H1 (cell line): ENCODE measurements around the gene GPATCH4. TPM values are rescaled to one million over a fixed set of nuclear protein-coding genes. Genes with fewer than 3 reads are reported as not detected.

Experiments used
- CTCF ChIA-PET: fragments of 300-600 bp; sonication (Branson Sonifier 250); formaldehyde crosslinking; loops from one replicate; lab custom pipeline; 2021; ENCODE audit not compliant: partially characterized antibody; lab: Charles Lee
- POLR2A ChIA-PET: fragments of 300-600 bp; sonication (Branson Sonifier 250); formaldehyde crosslinking; loops from one replicate; lab custom pipeline; 2021; ENCODE audit warnings: inconsistent platforms; ENCODE audit not compliant: partially characterized antibody; lab: Charles Lee
- DNase-seq, 2 experiments: peaks; one replicate each; pipeline versions ENCODE4 v3.0.0 to v3.0.0-alpha.2; 2010 to 2022; ENCODE audit warnings: low spot score in 2 of 2, low read depth in 1 of 2, mixed read lengths in 1 of 2
- FAIRE-seq: peaks from 2 replicates; lab custom pipeline; 2011; peaks lifted over from hg19 to GRCh38; lab: Jason Lieb, UNC
- H2AFZ ChIP-seq: 2 replicates; pipeline ENCODE4 v1.8.1; 2012; ENCODE audit warnings: low read length, inconsistent platforms
- H2AK5ac ChIP-seq: 2 replicates; pipeline ENCODE4 v1.6.1; 2013; ENCODE audit warnings: low read depth, low read length
- H2BK120ac ChIP-seq: replicated peaks from 2 replicates; pipeline ENCODE3; 2013; ENCODE audit warnings: low read depth, low read length, inconsistent platforms
- H2BK12ac ChIP-seq: 2 replicates; pipeline ENCODE4 v1.6.1; 2013; ENCODE audit warnings: low read depth, low read length
- H2BK15ac ChIP-seq: 2 replicates; pipeline ENCODE4 v1.6.1; 2013; ENCODE audit warnings: low read length
- H2BK20ac ChIP-seq: 2 replicates; pipeline ENCODE4 v1.6.1; 2013; ENCODE audit warnings: low read length
- H2BK5ac ChIP-seq: 2 replicates; pipeline ENCODE4 v1.6.1; 2013; ENCODE audit warnings: low read depth, low read length
- H3K14ac ChIP-seq: 2 replicates; pipeline ENCODE4 v1.6.1; 2013; ENCODE audit warnings: inconsistent platforms; ENCODE audit not compliant: insufficient read length
- H3K18ac ChIP-seq: 2 replicates; pipeline ENCODE4 v1.6.1; 2013; ENCODE audit warnings: low read length; ENCODE audit errors: extremely low read depth
- H3K23ac ChIP-seq: 2 replicates; pipeline ENCODE4 v1.6.1; 2013; ENCODE audit warnings: inconsistent platforms; ENCODE audit not compliant: insufficient read length
- H3K23me2 ChIP-seq: 2 replicates; pipeline ENCODE4 v1.6.1; 2013; ENCODE audit warnings: low read depth, low read length
- H3K27ac ChIP-seq: 2 replicates; pipeline ENCODE4 v1.6.1; 2011; ENCODE audit warnings: low read depth, low read length, inconsistent platforms
- H3K27me3 ChIP-seq, 4 experiments: replicated peaks in 1 of 4; 1 replicate in 1 of 4; 2 replicates in 3 of 4; pipeline versions ENCODE4 v1.6.1 to v1.8.1; 2011 to 2013; ENCODE audit warnings: low read length in 3 of 4, mild to moderate bottlenecking in 3 of 4, inconsistent platforms in 2 of 4, mixed read lengths in 2 of 4, moderate library complexity in 1 of 4; ENCODE audit not compliant: control insufficient read depth in 3 of 4, insufficient read depth in 3 of 4; ENCODE audit errors: extremely low read depth in 1 of 4
- H3K36me3 ChIP-seq, 4 experiments: 2 replicates each; pipeline versions ENCODE4 v1.6.1 to v1.8.1; 2011 to 2013; ENCODE audit warnings: mild to moderate bottlenecking in 4 of 4, low read length in 3 of 4, moderate library complexity in 2 of 4, control low read depth in 1 of 4, inconsistent platforms in 1 of 4; ENCODE audit not compliant: insufficient read depth in 4 of 4, control insufficient read depth in 2 of 4
- H3K4ac ChIP-seq: replicated peaks from 2 replicates; pipeline ENCODE3; 2013; ENCODE audit warnings: low read length, low read depth, mixed read lengths, inconsistent platforms; ENCODE audit not compliant: insufficient read length
- H3K4me1 ChIP-seq, 4 experiments: replicated peaks in 1 of 4; 1 replicate in 1 of 4; 2 replicates in 3 of 4; pipeline versions ENCODE4 v1.6.1 to v1.8.1; 2011 to 2013; ENCODE audit warnings: low read length in 3 of 4, inconsistent platforms in 2 of 4, mixed read lengths in 1 of 4; ENCODE audit not compliant: insufficient read depth in 4 of 4, control insufficient read depth in 3 of 4
- H3K4me2 ChIP-seq, 2 experiments: 2 replicates each; pipeline versions ENCODE4 v1.6.1 to v1.8.1; 2011 to 2013; ENCODE audit warnings: low read depth in 2 of 2, low read length in 2 of 2, control low read depth in 1 of 2, inconsistent platforms in 1 of 2, mild to moderate bottlenecking in 1 of 2; ENCODE audit not compliant: insufficient read depth in 1 of 2
- H3K4me3 ChIP-seq, 4 experiments: fragments of 200-600, 300-600 bp in 1 of 4; sonication (generic), shearing (Covaris generic), sonication (Bioruptor Twin) in 1 of 4; 2 replicates each; pipeline versions ENCODE4 v1.5.1 to v1.8.1; 2011 to 2016; ENCODE audit warnings: low read length in 4 of 4, low read depth in 3 of 4, control low read depth in 2 of 4, inconsistent platforms in 2 of 4, mild to moderate bottlenecking in 2 of 4, mixed read lengths in 1 of 4, moderate library complexity in 1 of 4; ENCODE audit not compliant: insufficient read depth in 2 of 4; ENCODE audit errors: extremely low read depth in 1 of 4
- H3K56ac ChIP-seq: replicated peaks from 2 replicates; pipeline ENCODE3; 2013; ENCODE audit warnings: low read depth, mild to moderate bottlenecking, mixed read lengths, low read length, inconsistent platforms; ENCODE audit not compliant: insufficient read length
- H3K79me1 ChIP-seq: 2 replicates; pipeline ENCODE4 v1.6.1; 2013; ENCODE audit warnings: low read depth, low read length, control low read depth
- H3K79me2 ChIP-seq, 2 experiments: 2 replicates each; pipeline versions ENCODE4 v1.6.1 to v1.8.1; 2012 to 2013; ENCODE audit warnings: low read length in 2 of 2, mild to moderate bottlenecking in 2 of 2, inconsistent platforms in 1 of 2; ENCODE audit not compliant: insufficient read depth in 2 of 2, control insufficient read depth in 1 of 2
- H3K9ac ChIP-seq, 4 experiments: replicated peaks in 1 of 4; 1 replicate in 1 of 4; 2 replicates in 3 of 4; pipeline versions ENCODE4 v1.6.1 to v1.8.1; 2011 to 2013; ENCODE audit warnings: low read depth in 3 of 4, low read length in 3 of 4, control low read depth in 2 of 4, mild to moderate bottlenecking in 2 of 4, moderate library complexity in 2 of 4, inconsistent platforms in 1 of 4; ENCODE audit errors: extremely low read depth in 1 of 4
- H3K9me3 ChIP-seq, 2 experiments: 2 replicates each; pipeline versions ENCODE4 v1.6.1 to v1.8.1; 2012 to 2013; ENCODE audit warnings: mild to moderate bottlenecking in 2 of 2, moderate library complexity in 2 of 2, control low read depth in 1 of 2, inconsistent platforms in 1 of 2, low read depth in 1 of 2, low read length in 1 of 2, mixed read lengths in 1 of 2; ENCODE audit not compliant: insufficient read depth in 2 of 2
- H4K20me1 ChIP-seq, 2 experiments: replicated peaks in 1 of 2; 2 replicates each; pipeline versions ENCODE3 to v1.8.1; 2011 to 2013; ENCODE audit warnings: inconsistent platforms in 2 of 2, low read length in 2 of 2, mild to moderate bottlenecking in 1 of 2; ENCODE audit not compliant: insufficient read depth in 2 of 2, control insufficient read depth in 1 of 2
- H4K5ac ChIP-seq: 2 replicates; pipeline ENCODE4 v1.6.1; 2013; ENCODE audit warnings: low read length, low read depth, mixed read lengths, inconsistent platforms; ENCODE audit not compliant: insufficient read length
- H4K8ac ChIP-seq: 2 replicates; pipeline ENCODE4 v1.8.0; 2013; ENCODE audit warnings: mild to moderate bottlenecking, moderate library complexity, low read length, inconsistent platforms; ENCODE audit not compliant: insufficient read depth; ENCODE audit errors: extremely low read depth
- H4K91ac ChIP-seq: replicated peaks from 2 replicates; pipeline ENCODE3; 2013; ENCODE audit warnings: low read length, mixed read lengths, inconsistent platforms; ENCODE audit not compliant: insufficient read length
- BACH1 ChIP-seq: IDR thresholded peaks from 2 replicates; pipeline ENCODE4 v1.6.1; 2012; ENCODE audit warnings: low read length, improper control_type of control experiment
- CHD1 ChIP-seq: IDR thresholded peaks from 2 replicates; pipeline ENCODE4 v1.6.1; 2012; ENCODE audit warnings: low read depth, low read length, improper control_type of control experiment
- CTBP2 ChIP-seq: IDR thresholded peaks from 2 replicates; pipeline ENCODE4 v1.7.0; 2011; ENCODE audit warnings: borderline replicate concordance, mild to moderate bottlenecking, moderate library complexity, mixed read lengths, low read length; ENCODE audit not compliant: insufficient read depth, insufficient read length
- EGR1 ChIP-seq: IDR thresholded peaks from 2 replicates; pipeline ENCODE4 v1.6.1; 2011; ENCODE audit warnings: low read depth, low read length, borderline replicate concordance
- EZH2 ChIP-seq: fragments of 200-600 bp; sonication (generic); IDR thresholded peaks from 2 replicates; pipeline ENCODE4 v1.7.1; 2012; ENCODE audit warnings: low read depth, mild to moderate bottlenecking, moderate library complexity, low read length, inconsistent platforms; ENCODE audit not compliant: severe bottlenecking
- KDM1A ChIP-seq: fragments of 200-600, 300-600 bp; sonication (generic); IDR thresholded peaks from 2 replicates; pipeline ENCODE4 v1.7.1; 2016; ENCODE audit warnings: mild to moderate bottlenecking, low read length, borderline replicate concordance
- KDM4A ChIP-seq: IDR thresholded peaks from one replicate; pipeline ENCODE4 v1.7.1; 2012; ENCODE audit warnings: low read depth, mild to moderate bottlenecking, moderate library complexity, low read length, inconsistent platforms; ENCODE audit not compliant: severe bottlenecking
- KDM5A ChIP-seq: fragments of 200-600 bp; IDR thresholded peaks from 2 replicates; pipeline ENCODE4 v1.7.1; 2012; ENCODE audit warnings: mild to moderate bottlenecking, low read length, inconsistent platforms, mixed read lengths
- PHF8 ChIP-seq: fragments of 200-600 bp; sonication (generic); conservative IDR thresholded peaks from 2 replicates; pipeline ENCODE4 v1.7.1; 2012; ENCODE audit warnings: low read depth, mild to moderate bottlenecking, inconsistent platforms, low read length, moderate library complexity
- RFX5 ChIP-seq: IDR thresholded peaks from 2 replicates; pipeline ENCODE4 v1.6.1; 2011; ENCODE audit warnings: low read depth, low read length, improper control_type of control experiment, borderline replicate concordance
- RNF2 ChIP-seq: fragments of 200-900, 300-1000 bp; sonication (generic); IDR thresholded peaks from 2 replicates; pipeline ENCODE4 v1.7.1; 2016; ENCODE audit warnings: borderline replicate concordance, low read depth, mild to moderate bottlenecking, antibody characterized with exemption, low read length; ENCODE audit not compliant: poor library complexity, severe bottlenecking; ENCODE audit errors: missing control alignments
- SAP30 ChIP-seq: fragments of 300-600 bp; sonication (generic); IDR thresholded peaks from 2 replicates; pipeline ENCODE4 v1.7.1; 2012; ENCODE audit warnings: low read length, moderate library complexity, mild to moderate bottlenecking, inconsistent platforms; ENCODE audit not compliant: insufficient read depth, insufficient replicate concordance
- SIRT6 ChIP-seq: IDR thresholded peaks from one replicate; pipeline ENCODE4 v1.7.1; 2012; ENCODE audit warnings: low read length, inconsistent platforms
- WGBS, 2 experiments: shearing (Covaris generic) in 1 of 2; methylation state at CpG; one replicate each; pipeline versions ENCODE4 v1.1.6 to v1.1.7; 2013 to 2015; ENCODE audit warnings: low lambda C conversion rate in 2 of 2, mixed read lengths in 2 of 2, inconsistent platforms in 1 of 2, low coverage in 1 of 2, missing lambda C conversion rate in 1 of 2; ENCODE audit not compliant: insufficient replicate concordance in 2 of 2, insufficient coverage in 1 of 2, insufficient read length in 1 of 2; ENCODE audit errors: extremely low coverage in 1 of 2, missing lambda C conversion rate in 1 of 2; 5-methylcytosine and 5-hydroxymethylcytosine counted together
- polyA plus RNA-seq, 7 experiments: library from polyadenylated mRNA; depleted of rRNA in 3 of 7; stranded (reverse) in 5 of 7; unstranded in 2 of 7; fragments of >200 nt in 5 of 7; fragments of 200-250 nt in 2 of 7; gene quantifications; 1 replicate in 5 of 7; 2 replicates in 1 of 7; 4 replicates in 1 of 7; pipeline versions ENCODE4 v1.2.1 to v1.2.3, GENCODE V29; 2011 to 2013; ENCODE audit warnings: missing spikeins in 2 of 7, mixed read lengths in 2 of 7
- total RNA-seq: library from RNA; stranded (reverse); fragmentation: NEBNext Ultra II Directional; extraction: Animal tissue kit (Norgen Biotek cat#: 25700); gene quantifications from 2 replicates; pipeline ENCODE4 v1.2.1, GENCODE V29; 2021

Gene GPATCH4
- total and polyA plus RNA-seq, 2 of the 8 experiments (the other 6 are each of a cell fraction or from before 2014, with no cell fraction given): 20.5 to 47.9 TPM

DNA sequence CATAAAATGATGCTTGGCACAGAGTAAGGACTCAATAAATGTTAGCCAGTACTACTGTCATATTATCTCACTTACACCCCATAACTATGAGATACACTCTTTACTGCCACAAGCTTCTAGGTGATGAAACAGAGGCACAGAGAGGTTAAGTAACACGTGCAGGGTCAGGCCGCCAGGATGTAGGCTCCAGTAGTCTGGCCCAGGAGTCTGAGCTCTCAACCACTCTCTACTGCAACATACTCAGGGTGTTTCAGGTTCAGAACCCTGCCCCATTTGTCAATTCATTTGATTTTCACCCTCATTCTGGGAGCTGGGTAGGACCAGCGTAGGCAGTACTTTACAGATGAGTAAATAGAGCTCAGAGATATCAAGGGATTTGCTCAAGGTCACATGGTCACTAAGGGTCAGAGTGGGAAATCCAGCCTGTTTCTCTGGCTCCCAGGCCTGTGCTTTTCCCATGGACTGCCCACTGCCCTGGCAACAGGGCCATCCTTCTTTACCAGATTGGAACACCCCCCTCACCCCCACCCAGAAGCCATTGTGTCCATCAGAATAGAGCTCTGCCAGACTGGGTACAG, 50.1 kb downstream of the GPATCH4 start:
- peaks cover 0 to 8% of the 10 kb centered on the region in 2 experiments for H4K20me1 ChIP-seq
- H3K23ac ChIP-seq: no peak overlapping the region
- H3K14ac ChIP-seq: no peak overlapping the region
- H4K5ac ChIP-seq: no peak overlapping the region
- no peak overlapping the region for H3K4me2 ChIP-seq
- H2BK12ac ChIP-seq: no peak overlapping the region
- no peak overlapping the region for H2BK5ac ChIP-seq
- no peaks in the 10 kb centered on the region for H3K79me1 ChIP-seq
- H2BK15ac ChIP-seq: no peak overlapping the region
- H4K91ac ChIP-seq: no peak overlapping the region
- no peaks in the 10 kb centered on the region for H3K23me2 ChIP-seq
- H3K9me3 ChIP-seq: no peaks in the 10 kb centered on the region
- no peak overlapping the region for H2BK120ac ChIP-seq
- H3K4me3 ChIP-seq: no peak overlapping the region
- no peak overlapping the region for H3K56ac ChIP-seq
- H3K36me3 ChIP-seq: peaks cover 6 to 30% (median 16%) of the 10 kb centered on the region in 4 experiments; a peak in 7 of 8 replicates
- no peak for FAIRE-seq
- H2AFZ ChIP-seq: no peak overlapping the region
- H3K9ac ChIP-seq: no peak overlapping the region
- H3K27me3 ChIP-seq: no peaks in the 10 kb centered on the region
- DNase-seq: no peak
- CTCF ChIA-PET: interaction anchor here (1.0 to 6.8 kb wide), 8 partner anchors 10 to 165 kb away, joined by 3 to 33 read pairs (median 3); partner anchors contain the start of gene NAXE
- H2AK5ac ChIP-seq: no peak overlapping the region
- H3K18ac ChIP-seq: no peak overlapping the region
- WGBS, 2 experiments: 92% methylated on average over 3 of the region's 3 CpGs; no CpG with 5 or more reads in 1 of the 2 experiments
- POLR2A ChIA-PET: interaction anchor here (1.0 to 1.3 kb wide), 3 partner anchors 14 to 47 kb away, joined by 3 read pairs; no protein-coding TSS in a partner anchor
- no peak overlapping the region for H2BK20ac ChIP-seq
- H3K79me2 ChIP-seq: no peaks in the 10 kb centered on the region
- no peak overlapping the region for H3K27ac ChIP-seq
- no peak overlapping the region for H3K4ac ChIP-seq
- H3K4me1 ChIP-seq: no peaks in the 10 kb centered on the region
- H4K8ac ChIP-seq: no peak overlapping the region
- TF ChIP-seq SIRT6: no peak
- TF ChIP-seq EGR1: no peak
- no peak for TF ChIP-seq KDM4A
- TF ChIP-seq EZH2: no peak
- no peak for TF ChIP-seq RFX5
- no peak for TF ChIP-seq PHF8
- TF ChIP-seq RNF2: no peak
- no peak for TF ChIP-seq KDM1A
- TF ChIP-seq CHD1: no peak
- TF ChIP-seq BACH1: no peak
- no peak for TF ChIP-seq SAP30
- TF ChIP-seq KDM5A: no peak
- TF ChIP-seq CTBP2: no peak
